IMR-90 (cell line): ENCODE measurements around the gene OR6X1. TPM values are rescaled to one million over a fixed set of nuclear protein-coding genes. Genes with fewer than 3 reads are reported as not detected.

ENCODE experiments used
- ATAC-seq: fragments of 200-7000 bp; cut with Tn5 transposase; 2 replicates; pipeline ENCODE4 v1.9.1; 2020; ENCODE audit warnings: low read depth, mild to moderate bottlenecking, moderate library complexity
- BruUV-seq: library from RNA; stranded (reverse); fragments of 400-500 nt; replicated peaks from 2 replicates; lab custom pipeline; 2021; lab: Mats Ljungman, UMichigan
- CTCF ChIA-PET: fragments of 300-600 bp; formaldehyde crosslinking; extraction: SDS; loops from one replicate; lab custom pipeline; 2021; ENCODE audit warnings: antibody characterized with exemption; lab: Yijun Ruan, JAX
- POLR2A ChIA-PET: fragments of 300-600 bp; sonication (Branson Sonifier 250); formaldehyde crosslinking; loops from one replicate; lab custom pipeline; 2022; ENCODE audit warnings: antibody characterized with exemption; ENCODE audit not compliant: unreplicated experiment; lab: Charles Lee
- DNase-seq: peaks from one replicate; pipeline ENCODE4 v3.0.0; 2013
- H2AFZ ChIP-seq: replicated peaks from 2 replicates; pipeline ENCODE3; 2013; ENCODE audit warnings: low read length, mild to moderate bottlenecking; ENCODE audit not compliant: poor library complexity
- H2AK5ac ChIP-seq: 2 replicates; pipeline ENCODE4 v1.6.1; 2013; ENCODE audit warnings: low read depth, low read length, inconsistent platforms
- H2AK9ac ChIP-seq: replicated peaks from 2 replicates; pipeline ENCODE3; 2013; ENCODE audit warnings: mild to moderate bottlenecking, low read depth, low read length, moderate library complexity; ENCODE audit not compliant: poor library complexity
- H2BK120ac ChIP-seq: 2 replicates; pipeline ENCODE4 v1.6.1; 2013; ENCODE audit warnings: low read depth, low read length, inconsistent platforms
- H2BK15ac ChIP-seq: 3 replicates; pipeline ENCODE4 v1.6.1; 2013; ENCODE audit warnings: low read depth, low read length, inconsistent platforms
- H2BK20ac ChIP-seq: 2 replicates; pipeline ENCODE4 v1.6.1; 2013; ENCODE audit warnings: low read depth, mild to moderate bottlenecking, inconsistent platforms, low read length, moderate library complexity
- H2BK5ac ChIP-seq: 2 replicates; pipeline ENCODE4 v1.6.1; 2013; ENCODE audit warnings: mild to moderate bottlenecking, low read depth, low read length, inconsistent platforms; ENCODE audit not compliant: poor library complexity, severe bottlenecking
- H3K14ac ChIP-seq: replicated peaks from 2 replicates; pipeline ENCODE4 v1.6.1; 2013; ENCODE audit warnings: low read depth, low read length, inconsistent platforms
- H3K18ac ChIP-seq: 2 replicates; pipeline ENCODE4 v1.6.1; 2013; ENCODE audit warnings: low read depth, low read length, control low read depth
- H3K23ac ChIP-seq: 2 replicates; pipeline ENCODE4 v1.6.1; 2013; ENCODE audit warnings: low read depth, low read length, inconsistent platforms
- H3K27ac ChIP-seq: 2 replicates; pipeline ENCODE4 v1.5.1; 2013; ENCODE audit warnings: mild to moderate bottlenecking, control low read depth, low read length; ENCODE audit not compliant: insufficient read depth
- H3K27me3 ChIP-seq: 2 replicates; pipeline ENCODE4 v1.6.1; 2013; ENCODE audit warnings: low read length; ENCODE audit not compliant: control insufficient read depth, insufficient read depth
- H3K36me3 ChIP-seq: 2 replicates; pipeline ENCODE4 v1.6.1; 2013; ENCODE audit warnings: low read length, mixed read lengths; ENCODE audit not compliant: control insufficient read depth, insufficient read depth
- H3K4ac ChIP-seq: 2 replicates; pipeline ENCODE4 v1.6.1; 2013; ENCODE audit warnings: low read depth, low read length, inconsistent platforms
- H3K4me1 ChIP-seq: 2 replicates; pipeline ENCODE4 v1.6.1; 2013; ENCODE audit warnings: low read length, mixed read lengths; ENCODE audit not compliant: control insufficient read depth, insufficient read depth
- H3K4me2 ChIP-seq: 2 replicates; pipeline ENCODE4 v1.6.1; 2013; ENCODE audit warnings: low read depth, mild to moderate bottlenecking, control low read depth, low read length, moderate library complexity
- H3K4me3 ChIP-seq: 2 replicates; pipeline ENCODE4 v1.5.1; 2013; ENCODE audit warnings: low read depth, mild to moderate bottlenecking, control low read depth, low read length, moderate library complexity; ENCODE audit not compliant: insufficient read depth
- H3K56ac ChIP-seq: 2 replicates; pipeline ENCODE4 v1.6.1; 2013; ENCODE audit warnings: low read length, inconsistent platforms; ENCODE audit not compliant: insufficient read depth; ENCODE audit errors: extremely low read depth
- H3K79me1 ChIP-seq, 2 experiments: 2 replicates each; pipeline ENCODE4 v1.6.1; 2013; ENCODE audit warnings: low read length in 2 of 2, inconsistent platforms in 1 of 2, low read depth in 1 of 2
- H3K9ac ChIP-seq: 2 replicates; pipeline ENCODE4 v1.6.1; 2013; ENCODE audit warnings: low read depth, low read length, control low read depth
- H3K9me1 ChIP-seq: 2 replicates; pipeline ENCODE4 v1.6.1; 2013; ENCODE audit warnings: low read length, inconsistent platforms; ENCODE audit not compliant: insufficient read depth
- H3K9me3 ChIP-seq: 2 replicates; pipeline ENCODE4 v1.6.1; 2013; ENCODE audit warnings: low read length; ENCODE audit not compliant: control insufficient read depth, insufficient read depth
- H4K20me1 ChIP-seq: 2 replicates; pipeline ENCODE4 v1.6.1; 2013; ENCODE audit warnings: low read length, inconsistent platforms; ENCODE audit not compliant: insufficient read depth
- H4K5ac ChIP-seq: 2 replicates; pipeline ENCODE4 v1.6.1; 2013; ENCODE audit warnings: mild to moderate bottlenecking, low read depth, low read length, control low read depth
- H4K8ac ChIP-seq, 2 experiments: 2 replicates each; pipeline ENCODE4 v1.6.1; 2013; ENCODE audit warnings: low read depth in 2 of 2, low read length in 2 of 2, control low read depth in 1 of 2, inconsistent platforms in 1 of 2
- H4K91ac ChIP-seq: 2 replicates; pipeline ENCODE4 v1.6.1; 2013; ENCODE audit warnings: low read depth, low read length, inconsistent platforms; ENCODE audit not compliant: insufficient read depth
- BHLHE40 ChIP-seq: fragments of 150-350 bp; IDR thresholded peaks from 2 replicates; pipeline ENCODE4 v1.6.1; 2016; ENCODE audit warnings: mild to moderate bottlenecking, low read depth, low read length
- CEBPB ChIP-seq: IDR thresholded peaks from 2 replicates; pipeline ENCODE4 v1.6.1; 2012; ENCODE audit warnings: low read depth, low read length, improper control_type of control experiment
- ELK1 ChIP-seq: fragments of 150-350 bp; IDR thresholded peaks from 2 replicates; pipeline ENCODE4 v1.6.1; 2016; ENCODE audit warnings: low read depth, mild to moderate bottlenecking, low read length, moderate library complexity, borderline replicate concordance
- FOS ChIP-seq: fragments of 150-350 bp; IDR thresholded peaks from 2 replicates; pipeline ENCODE4 v1.6.1; 2016; ENCODE audit warnings: low read depth, low read length
- MAFK ChIP-seq: IDR thresholded peaks from 2 replicates; pipeline ENCODE4 v1.6.1; 2012; ENCODE audit warnings: low read depth, low read length, improper control_type of control experiment
- MAZ ChIP-seq: IDR thresholded peaks from 2 replicates; pipeline ENCODE4 v1.6.1; 2012; ENCODE audit warnings: low read depth, mild to moderate bottlenecking, low read length, improper control_type of control experiment, moderate library complexity, borderline replicate concordance
- MXI1 ChIP-seq: IDR thresholded peaks from 2 replicates; pipeline ENCODE4 v1.6.1; 2012; ENCODE audit warnings: low read depth, mild to moderate bottlenecking, low read length, moderate library complexity, borderline replicate concordance
- NFE2L2 ChIP-seq: fragments of 150-350 bp; IDR thresholded peaks from 2 replicates; pipeline ENCODE4 v1.6.1; 2016; ENCODE audit warnings: low read depth, mild to moderate bottlenecking, low read length
- POLR2A ChIP-seq: IDR thresholded peaks from 2 replicates; pipeline ENCODE4 v1.6.1; 2012; ENCODE audit warnings: mild to moderate bottlenecking, low read depth, low read length
- RAD21 ChIP-seq: IDR thresholded peaks from 2 replicates; pipeline ENCODE4 v1.6.1; 2012; ENCODE audit warnings: low read length, improper control_type of control experiment
- RCOR1 ChIP-seq: IDR thresholded peaks from 2 replicates; pipeline ENCODE4 v1.6.1; 2012; ENCODE audit warnings: mild to moderate bottlenecking, low read length, improper control_type of control experiment; ENCODE audit not compliant: insufficient replicate concordance
- RFX5 ChIP-seq: IDR thresholded peaks from 2 replicates; pipeline ENCODE4 v1.8.0; 2012; ENCODE audit warnings: low read depth, mild to moderate bottlenecking, low read length, moderate library complexity
- SMC3 ChIP-seq: fragments of 150-350 bp; IDR thresholded peaks from 2 replicates; pipeline ENCODE4 v1.6.1; 2016; ENCODE audit warnings: low read depth, mild to moderate bottlenecking, antibody characterized with exemption, low read length, moderate library complexity
- WGBS, 2 experiments: methylation state at CpG; one replicate each; pipeline versions ENCODE4 v1.1.5 to v1.1.7; 2013; ENCODE audit warnings: missing lambda C conversion rate in 2 of 2; ENCODE audit not compliant: insufficient read length in 1 of 2; ENCODE audit errors: extremely low coverage in 2 of 2; 5-methylcytosine and 5-hydroxymethylcytosine counted together
- dilution Hi-C: fragments of 300-500 bp; cut with HindIII; formaldehyde crosslinking; loops from one replicate; pipeline ENCODE4 v1.14.3; 2018; ENCODE audit warnings: low sequenced_read_pairs; ENCODE audit not compliant: unreplicated experiment
- in situ Hi-C: fragments of 300-500 bp; cut with MboI; formaldehyde crosslinking; loops from 3 replicates; pipeline ENCODE4 v1.14.3; 2019; ENCODE audit warnings: low sequenced_read_pairs, inconsistent platforms, mixed read lengths
- intact Hi-C: fragments of 100-400 bp; cut with micrococcal nuclease; formaldehyde crosslinking; loops from 2 replicates; pipeline ENCODE4 v1.10.0; 2022
- polyA plus RNA-seq, 3 experiments: library from polyadenylated mRNA; depleted of rRNA; stranded (reverse); fragments of >200 nt; gene quantifications; 2 replicates each; pipeline ENCODE4 v1.2.3, GENCODE V29; 2012; ENCODE audit warnings: low replicate concordance in 1 of 3
- total RNA-seq: library from RNA; depleted of rRNA; stranded (reverse); fragments of >200 nt; gene quantifications from 2 replicates; pipeline ENCODE4 v1.2.3, GENCODE V29; 2012
- TF ChIP-seq, protein P1 (sequence below): fragments of 150-350 bp; IDR thresholded peaks from 2 replicates; pipeline ENCODE4 v1.6.1; 2017; ENCODE audit warnings: mild to moderate bottlenecking, antibody characterized with exemption, low read length, low read depth
- TF ChIP-seq, protein P2 (sequence below): conservative IDR thresholded peaks from 2 replicates; pipeline ENCODE4 v1.5.1; 2012; ENCODE audit warnings: mild to moderate bottlenecking, low read depth, low read length, improper control_type of control experiment

Gene OR6X1
- total and polyA plus RNA-seq, 2 of the 4 experiments (the other 2 are of a cell fraction), result not detected

GRCh38 chr11:123775715-123776549, 21.6 kb upstream of the OR6X1 start:
- no peak overlapping the region for H2AK5ac ChIP-seq
- H4K91ac ChIP-seq, result no peak overlapping the region
- H2BK5ac ChIP-seq, result no peak overlapping the region
- dilution Hi-C loops, result no loop called here
- H4K5ac ChIP-seq, result no peak overlapping the region
- H3K56ac ChIP-seq, result no peak overlapping the region
- no peaks in the 10 kb centered on the region for H3K4me1 ChIP-seq
- DNase-seq, result no peak
- intact Hi-C loops, result no loop called here
- H3K4me3 ChIP-seq, result no peak overlapping the region
- H3K23ac ChIP-seq, result no peak overlapping the region
- H3K9me3 ChIP-seq, result no peaks in the 10 kb centered on the region
- ChIA-PET POLR2A (no interaction called here), CTCF (no interaction called here)
- no peak overlapping the region for H3K4me2 ChIP-seq
- no peak overlapping the region for H3K9ac ChIP-seq
- H3K9me1 ChIP-seq, result no peaks in the 10 kb centered on the region
- ATAC-seq, result no peak
- H3K27me3 ChIP-seq, result no peaks in the 10 kb centered on the region; the same call in 1 of the 2 replicates
- H3K36me3 ChIP-seq, result no peaks in the 10 kb centered on the region
- no TSS peak for BruUV-seq
- H2BK20ac ChIP-seq, result no peak overlapping the region
- H3K18ac ChIP-seq, result no peak overlapping the region
- H4K8ac ChIP-seq, result no peak overlapping the region
- H2BK15ac ChIP-seq, result no peak overlapping the region
- H2BK120ac ChIP-seq, result no peak overlapping the region
- no peaks in the 10 kb centered on the region for H3K79me1 ChIP-seq
- no peak overlapping the region for H2AFZ ChIP-seq
- no peak overlapping the region for H3K4ac ChIP-seq
- no CpG with 5 or more reads among the region's 4 CpGs for WGBS, 2 experiments
- in situ Hi-C loops, result no loop called here
- H2AK9ac ChIP-seq, result no peak overlapping the region
- H3K27ac ChIP-seq, result no peak overlapping the region
- H4K20me1 ChIP-seq, result no peaks in the 10 kb centered on the region
- H3K14ac ChIP-seq, result no peak overlapping the region
- no peak for TF ChIP-seq MAZ
- TF ChIP-seq, protein P1, sequence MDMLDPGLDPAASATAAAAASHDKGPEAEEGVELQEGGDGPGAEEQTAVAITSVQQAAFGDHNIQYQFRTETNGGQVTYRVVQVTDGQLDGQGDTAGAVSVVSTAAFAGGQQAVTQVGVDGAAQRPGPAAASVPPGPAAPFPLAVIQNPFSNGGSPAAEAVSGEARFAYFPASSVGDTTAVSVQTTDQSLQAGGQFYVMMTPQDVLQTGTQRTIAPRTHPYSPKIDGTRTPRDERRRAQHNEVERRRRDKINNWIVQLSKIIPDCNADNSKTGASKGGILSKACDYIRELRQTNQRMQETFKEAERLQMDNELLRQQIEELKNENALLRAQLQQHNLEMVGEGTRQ, result no peak
- TF ChIP-seq BHLHE40, result no peak
- no peak for TF ChIP-seq ELK1
- TF ChIP-seq NFE2L2, result no peak
- TF ChIP-seq FOS, result no peak
- TF ChIP-seq, protein P2, sequence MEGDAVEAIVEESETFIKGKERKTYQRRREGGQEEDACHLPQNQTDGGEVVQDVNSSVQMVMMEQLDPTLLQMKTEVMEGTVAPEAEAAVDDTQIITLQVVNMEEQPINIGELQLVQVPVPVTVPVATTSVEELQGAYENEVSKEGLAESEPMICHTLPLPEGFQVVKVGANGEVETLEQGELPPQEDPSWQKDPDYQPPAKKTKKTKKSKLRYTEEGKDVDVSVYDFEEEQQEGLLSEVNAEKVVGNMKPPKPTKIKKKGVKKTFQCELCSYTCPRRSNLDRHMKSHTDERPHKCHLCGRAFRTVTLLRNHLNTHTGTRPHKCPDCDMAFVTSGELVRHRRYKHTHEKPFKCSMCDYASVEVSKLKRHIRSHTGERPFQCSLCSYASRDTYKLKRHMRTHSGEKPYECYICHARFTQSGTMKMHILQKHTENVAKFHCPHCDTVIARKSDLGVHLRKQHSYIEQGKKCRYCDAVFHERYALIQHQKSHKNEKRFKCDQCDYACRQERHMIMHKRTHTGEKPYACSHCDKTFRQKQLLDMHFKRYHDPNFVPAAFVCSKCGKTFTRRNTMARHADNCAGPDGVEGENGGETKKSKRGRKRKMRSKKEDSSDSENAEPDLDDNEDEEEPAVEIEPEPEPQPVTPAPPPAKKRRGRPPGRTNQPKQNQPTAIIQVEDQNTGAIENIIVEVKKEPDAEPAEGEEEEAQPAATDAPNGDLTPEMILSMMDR, result no peak
- TF ChIP-seq MXI1, result no peak
- TF ChIP-seq MAFK, result no peak
- TF ChIP-seq POLR2A, result no peak
- no peak for TF ChIP-seq RCOR1
- TF ChIP-seq SMC3, result no peak
- TF ChIP-seq RAD21, result no peak
- TF ChIP-seq CEBPB, result no peak
- TF ChIP-seq RFX5, result no peak
